SK-N-SH (cell line): ENCODE data around the gene ELMO1. TPM values are rescaled to one million over a fixed set of nuclear protein-coding genes. Genes with fewer than 3 reads are reported as not detected.

Experiments
- CTCF ChIA-PET: fragments of 300-600, 350-600 bp; formaldehyde crosslinking; extraction: SDS; loops from one replicate; lab custom pipeline; 2021; lab: Yijun Ruan, JAX
- POLR2A ChIA-PET: fragments of 350-600 bp; sonication (Branson Sonifier 250); formaldehyde crosslinking; extraction: SDS; loops from one replicate; lab custom pipeline; 2020; ENCODE audit warnings: antibody characterized with exemption, inconsistent platforms; lab: Yijun Ruan, JAX
- DNase-seq: peaks from one replicate; pipeline ENCODE4 v3.0.0; 2012
- H2AFZ ChIP-seq: fragments of 200-600 bp; sonication (generic); 2 replicates; pipeline ENCODE4 v1.8.1; 2016; ENCODE audit warnings: antibody characterized with exemption, mild to moderate bottlenecking, low read depth
- H3F3A ChIP-seq: fragments of 200-600 bp; sonication (generic); replicated peaks from 2 replicates; pipeline ENCODE3; 2016; ENCODE audit warnings: antibody characterized with exemption, mild to moderate bottlenecking; ENCODE audit not compliant: insufficient read depth
- H3K27ac ChIP-seq, 2 experiments: fragments of 200-500 bp in 1 of 2; fragments of 200-600 bp in 1 of 2; sonication (Bioruptor generic) in 1 of 2; sonication (generic), shearing (Covaris generic) in 1 of 2; 2 replicates each; pipeline versions ENCODE4 v1.5.1 to v1.6.1; 2014 to 2016; ENCODE audit warnings: low read depth in 2 of 2, inconsistent platforms in 1 of 2, low read length in 1 of 2, mild to moderate bottlenecking in 1 of 2, mixed read lengths in 1 of 2
- H3K27me3 ChIP-seq: fragments of 200-600 bp; sonication (generic), shearing (Covaris generic); 2 replicates; pipeline ENCODE4 v1.6.1; 2016; ENCODE audit warnings: mixed run types; ENCODE audit not compliant: insufficient read depth
- H3K36me3 ChIP-seq, 2 experiments: fragments of 200-500 bp in 1 of 2; fragments of 200-600 bp in 1 of 2; sonication (Bioruptor generic) in 1 of 2; sonication (generic) in 1 of 2; replicated peaks in 1 of 2; 2 replicates each; pipeline versions ENCODE3 to v1.5.1; 2014 to 2016; ENCODE audit warnings: low read length in 1 of 2, mild to moderate bottlenecking in 1 of 2; ENCODE audit not compliant: insufficient read depth in 2 of 2, control insufficient read depth in 1 of 2
- H3K4me1 ChIP-seq, 2 experiments: fragments of 200-500 bp in 1 of 2; fragments of 200-600 bp in 1 of 2; sonication (Bioruptor generic) in 1 of 2; sonication (generic), shearing (Covaris generic) in 1 of 2; 2 replicates each; pipeline versions ENCODE4 v1.5.1 to v1.6.1; 2014 to 2016; ENCODE audit warnings: low read depth in 1 of 2, low read length in 1 of 2, mixed run types in 1 of 2; ENCODE audit not compliant: insufficient read depth in 2 of 2, control insufficient read depth in 1 of 2
- H3K4me2 ChIP-seq: fragments of 200-600 bp; sonication (generic), shearing (Covaris generic); 2 replicates; pipeline ENCODE4 v1.6.1; 2017; ENCODE audit warnings: mixed run types
- H3K4me3 ChIP-seq, 2 experiments: fragments of 200-500 bp in 1 of 2; fragments of 200-600 bp in 1 of 2; sonication (Bioruptor generic) in 1 of 2; sonication (generic), shearing (Covaris generic) in 1 of 2; 2 replicates each; pipeline versions ENCODE4 v1.5.1 to v1.8.1; 2014 to 2016; ENCODE audit warnings: low read depth in 2 of 2, inconsistent platforms in 1 of 2, low read length in 1 of 2, mild to moderate bottlenecking in 1 of 2, mixed read lengths in 1 of 2, moderate library complexity in 1 of 2
- H3K79me2 ChIP-seq: fragments of 200-600 bp; sonication (generic); 2 replicates; pipeline ENCODE4 v1.8.1; 2017; ENCODE audit warnings: mild to moderate bottlenecking; ENCODE audit not compliant: insufficient read depth
- H3K9ac ChIP-seq: fragments of 200-600 bp; sonication (generic); 2 replicates; pipeline ENCODE4 v1.6.1; 2017; ENCODE audit warnings: mixed run types
- H3K9me2 ChIP-seq: fragments of 200-600 bp; sonication (generic); 2 replicates; pipeline ENCODE4 v1.6.1; 2017; ENCODE audit warnings: mixed run types
- H3K9me3 ChIP-seq: fragments of 200-600 bp; sonication (generic); 2 replicates; pipeline ENCODE4 v1.6.1; 2017; ENCODE audit warnings: mixed run types, mild to moderate bottlenecking, moderate library complexity
- H4K20me1 ChIP-seq: fragments of 200-600 bp; sonication (generic); 2 replicates; pipeline ENCODE4 v1.6.1; 2017; ENCODE audit warnings: mild to moderate bottlenecking, mixed run types; ENCODE audit not compliant: insufficient read depth
- EZH2phosphoT487 ChIP-seq: fragments of 200-600 bp; sonication (generic); IDR thresholded peaks from 2 replicates; pipeline ENCODE4 v1.6.1; 2017; ENCODE audit warnings: low read depth, mixed run types, mild to moderate bottlenecking, antibody characterized with exemption, moderate library complexity, borderline replicate concordance
- FOSL2 ChIP-seq: IDR thresholded peaks from 2 replicates; pipeline ENCODE4 v1.4.0; 2012; ENCODE audit warnings: low read depth, mild to moderate bottlenecking, moderate library complexity, borderline replicate concordance
- FOXM1 ChIP-seq: IDR thresholded peaks from 2 replicates; pipeline ENCODE4 v1.4.0; 2012; ENCODE audit warnings: low read depth, mild to moderate bottlenecking
- GATA2 ChIP-seq: sonication (generic); formaldehyde crosslinking; IDR thresholded peaks from 2 replicates; pipeline ENCODE4 v1.5.0; 2020; ENCODE audit warnings: mild to moderate bottlenecking, missing genetic modification reagents
- JUND ChIP-seq: IDR thresholded peaks from 2 replicates; pipeline ENCODE4 v1.4.0; 2012
- MAX ChIP-seq: IDR thresholded peaks from 2 replicates; pipeline ENCODE4 v1.4.0; 2012; ENCODE audit warnings: low read depth
- NFIC ChIP-seq: IDR thresholded peaks from 2 replicates; pipeline ENCODE4 v1.4.0; 2012; ENCODE audit warnings: borderline replicate concordance
- RAD21 ChIP-seq: IDR thresholded peaks from 2 replicates; pipeline ENCODE4 v1.6.1; 2012; ENCODE audit warnings: mild to moderate bottlenecking, low read length
- RFX5 ChIP-seq: IDR thresholded peaks from 2 replicates; pipeline ENCODE4 v1.6.1; 2012; ENCODE audit warnings: mild to moderate bottlenecking, improper control_type of control experiment, low read length
- RXRA ChIP-seq: IDR thresholded peaks from 2 replicates; pipeline ENCODE4 v1.4.0; 2012; ENCODE audit warnings: low read depth, mild to moderate bottlenecking, borderline replicate concordance
- SIN3A ChIP-seq: IDR thresholded peaks from 2 replicates; pipeline ENCODE4 v1.6.1; 2012; ENCODE audit warnings: low read depth, mild to moderate bottlenecking, low read length, moderate library complexity, borderline replicate concordance
- SMC3 ChIP-seq: IDR thresholded peaks from 2 replicates; pipeline ENCODE4 v1.6.1; 2012; ENCODE audit warnings: low read depth, low read length, improper control_type of control experiment
- TCF12 ChIP-seq: IDR thresholded peaks from 2 replicates; pipeline ENCODE4 v1.4.0; 2012
- USF1 ChIP-seq: IDR thresholded peaks from 2 replicates; pipeline ENCODE4 v1.4.0; 2012; ENCODE audit warnings: low read depth, borderline replicate concordance
- YY1 ChIP-seq: IDR thresholded peaks from 2 replicates; pipeline ENCODE4 v1.4.0; 2012; ENCODE audit warnings: low read depth, mild to moderate bottlenecking
- WGBS: methylation state at CpG from one replicate; pipeline ENCODE4 v1.1.6; 2017; ENCODE audit warnings: low lambda C conversion rate; 5-methylcytosine and 5-hydroxymethylcytosine counted together
- polyA plus RNA-seq, 3 experiments: library from polyadenylated mRNA; depleted of rRNA; stranded (reverse); fragments of >200 nt; gene quantifications; 2 replicates each; pipeline ENCODE4 v1.2.3, GENCODE V29; 2012
- TF ChIP-seq, protein P1 (sequence below): fragments of 150-350 bp; IDR thresholded peaks from 2 replicates; pipeline ENCODE4 v1.6.1; 2016; ENCODE audit warnings: mild to moderate bottlenecking, low read depth, low read length
- TF ChIP-seq, protein P2 (sequence below): fragments of 150-350 bp; IDR thresholded peaks from 2 replicates; pipeline ENCODE4 v1.6.1; 2017; ENCODE audit warnings: antibody characterized with exemption, low read length, low read depth, borderline replicate concordance

Gene ELMO1
- polyA plus RNA-seq, 1 of the 3 experiments (the other 2 are of a cell fraction), result 0.64 TPM

GRCh38 chr7:36854652-36855051 lies 594.0 kb downstream of the ELMO1 start:
- Histone ChIP-seq H4K20me1 (no peaks in the 10 kb centered on the region), H3K27me3 (no peaks in the 10 kb centered on the region), H3K27ac (no peak overlapping the region), H3K9ac (no peak overlapping the region), H2AFZ (no peak overlapping the region), H3K4me2 (no peak overlapping the region), H3K36me3 (no peaks in the 10 kb centered on the region), H3K9me2 (no peaks in the 10 kb centered on the region), H3K79me2 (no peaks in the 10 kb centered on the region), H3F3A (no peaks in the 10 kb centered on the region), H3K4me3 (no peak overlapping the region), H3K4me1 (peaks cover 0 to 11% of the 10 kb centered on the region in 2 experiments; a peak in 2 of 4 replicates), H3K9me3 (0 out of 2 replicates have a peak, but pooled peaks cover under 1% of the 10 kb centered on the region)
- POLR2A ChIA-PET, result no interaction called here
- CTCF ChIA-PET, result interaction anchor here (0.8 to 1.3 kb wide), 3 partner anchors 113 to 346 kb away, joined by 4 to 5 read pairs (median 4); no protein-coding TSS in a partner anchor
- WGBS, result 52% methylated on average over 9 of the region's 9 CpGs
- DNase-seq, result no peak
- no peak for TF ChIP-seq USF1
- no peak for TF ChIP-seq NFIC
- no peak for TF ChIP-seq YY1
- TF ChIP-seq, protein P1, sequence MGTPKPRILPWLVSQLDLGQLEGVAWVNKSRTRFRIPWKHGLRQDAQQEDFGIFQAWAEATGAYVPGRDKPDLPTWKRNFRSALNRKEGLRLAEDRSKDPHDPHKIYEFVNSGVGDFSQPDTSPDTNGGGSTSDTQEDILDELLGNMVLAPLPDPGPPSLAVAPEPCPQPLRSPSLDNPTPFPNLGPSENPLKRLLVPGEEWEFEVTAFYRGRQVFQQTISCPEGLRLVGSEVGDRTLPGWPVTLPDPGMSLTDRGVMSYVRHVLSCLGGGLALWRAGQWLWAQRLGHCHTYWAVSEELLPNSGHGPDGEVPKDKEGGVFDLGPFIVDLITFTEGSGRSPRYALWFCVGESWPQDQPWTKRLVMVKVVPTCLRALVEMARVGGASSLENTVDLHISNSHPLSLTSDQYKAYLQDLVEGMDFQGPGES, result no peak
- no peak for TF ChIP-seq RFX5
- no peak for TF ChIP-seq EZH2phosphoT487
- no peak for TF ChIP-seq MAX
- no peak for TF ChIP-seq FOSL2
- TF ChIP-seq RAD21, result no peak
- TF ChIP-seq GATA2, result no peak
- no peak for TF ChIP-seq RXRA
- TF ChIP-seq SIN3A, result no peak
- TF ChIP-seq FOXM1, result no peak
- no peak for TF ChIP-seq SMC3
- TF ChIP-seq TCF12, result no peak
- no peak for TF ChIP-seq JUND
- TF ChIP-seq, protein P2, sequence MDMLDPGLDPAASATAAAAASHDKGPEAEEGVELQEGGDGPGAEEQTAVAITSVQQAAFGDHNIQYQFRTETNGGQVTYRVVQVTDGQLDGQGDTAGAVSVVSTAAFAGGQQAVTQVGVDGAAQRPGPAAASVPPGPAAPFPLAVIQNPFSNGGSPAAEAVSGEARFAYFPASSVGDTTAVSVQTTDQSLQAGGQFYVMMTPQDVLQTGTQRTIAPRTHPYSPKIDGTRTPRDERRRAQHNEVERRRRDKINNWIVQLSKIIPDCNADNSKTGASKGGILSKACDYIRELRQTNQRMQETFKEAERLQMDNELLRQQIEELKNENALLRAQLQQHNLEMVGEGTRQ, result no peak
